Adipocyte (in vitro differentiated cells): ENCODE results near the gene TAPBP.
"Not testable (repeated sequence)": the region's sequence is repeated elsewhere in the genome, so short reads cannot be mapped to it uniquely, and the experiment has no call there.

ENCODE experiments used
- DNase-seq: peaks from one replicate; pipeline ENCODE4 v3.0.0-alpha.2; 2015; ENCODE audit warnings: low read depth
- H3K27me3 ChIP-seq: replicated peaks from 2 replicates; pipeline ENCODE4 v1.7.0; 2013; ENCODE audit warnings: mild to moderate bottlenecking, low read length, moderate library complexity; ENCODE audit not compliant: control insufficient read depth, insufficient read depth
- H3K36me3 ChIP-seq: 2 replicates; pipeline ENCODE4 v1.7.0; 2013; ENCODE audit warnings: low read length, mild to moderate bottlenecking, moderate library complexity; ENCODE audit not compliant: control insufficient read depth, insufficient read depth, severe bottlenecking
- H3K4me1 ChIP-seq: 2 replicates; pipeline ENCODE4 v1.7.0; 2013; ENCODE audit warnings: mild to moderate bottlenecking, low read length, moderate library complexity; ENCODE audit not compliant: control insufficient read depth, insufficient read depth
- H3K4me3 ChIP-seq: 2 replicates; pipeline ENCODE4 v1.7.0; 2013; ENCODE audit warnings: mild to moderate bottlenecking, low read length, moderate library complexity
- H3K9ac ChIP-seq: 2 replicates; pipeline ENCODE4 v1.7.0; 2013; ENCODE audit warnings: mild to moderate bottlenecking, low read length, moderate library complexity
- H3K9me3 ChIP-seq: 2 replicates; pipeline ENCODE4 v1.7.0; 2013; ENCODE audit warnings: mild to moderate bottlenecking, low read length, moderate library complexity; ENCODE audit not compliant: control insufficient read depth

TAPBP gene

GRCh38 chr6:33272275-33273128 is 41.4 kb downstream of the TAPBP start:
- Histone ChIP-seq H3K36me3 (peaks cover 61% of the 10 kb centered on the region), H3K27me3 (no peaks in the 10 kb centered on the region), H3K4me1 (peaks cover 46% of the 10 kb centered on the region), H3K9me3 (no peaks in the 10 kb centered on the region), H3K4me3 (peak overlapping the region; percentile 87), H3K9ac (peak overlapping the region; percentile 98)
- no peak for DNase-seq

GRCh38 chr6:33271468-33272274 is 42.2 kb downstream of the TAPBP start, which contains the start of the genes RPS18 and VPS52:
RPS18 (plus strand) TSS chr6:33272075; CDS start chr6:33272120, 45 bp downstream.
VPS52 (minus strand) TSS chr6:33271876; CDS start chr6:33271675, 201 bp downstream.
- DNase-seq = peak; percentile 100
- Histone ChIP-seq H3K36me3 (peaks cover 69% of the 10 kb centered on the region), H3K4me3 (peak within 1 kb of the TSS; percentile 87), H3K9me3 (no peaks in the 10 kb centered on the region), H3K27me3 (no peaks in the 10 kb centered on the region), H3K9ac (peak within 1 kb of the TSS; percentile 98), H3K4me1 (peaks cover 44% of the 10 kb centered on the region)

GRCh38 chr6:33271117-33271467 is 42.8 kb downstream of the TAPBP start:
- H3K4me1 ChIP-seq = peaks cover 38% of the 10 kb centered on the region
- DNase-seq = no peak
- no peaks in the 10 kb centered on the region for H3K9me3 ChIP-seq
- H3K4me3 ChIP-seq = peak overlapping the region; percentile 87
- peaks cover 69% of the 10 kb centered on the region for H3K36me3 ChIP-seq
- H3K27me3 ChIP-seq = no peaks in the 10 kb centered on the region
- H3K9ac ChIP-seq = peak overlapping the region; percentile 98

- Histone ChIP-seq H3K4me3 (no peak overlapping the region), H3K36me3 (peaks cover 82% of the 10 kb centered on the region)
- no peak for DNase-seq
Observed at GRCh38 chr6:33264015-33264414, 49.9 kb downstream of the TAPBP start.

GRCh38 chr6:33262490-33262889 is 51.4 kb downstream of the TAPBP start:
- H3K36me3 ChIP-seq = peaks cover 75% of the 10 kb centered on the region
- not testable (repeated sequence) for H3K9ac ChIP-seq, H3K4me3 ChIP-seq, H3K27me3 ChIP-seq, DNase-seq, H3K9me3 ChIP-seq, H3K4me1 ChIP-seq

More at GRCh38 chr6:33264015-33264414, 49.9 kb downstream of the TAPBP start:
- no peaks in the 10 kb centered on the region for H3K9me3 ChIP-seq
- H3K4me1 ChIP-seq = peaks cover 7% of the 10 kb centered on the region
- H3K27me3 ChIP-seq = no peaks in the 10 kb centered on the region
- no peak overlapping the region for H3K9ac ChIP-seq

GRCh38 chr6:33259032-33259431 is 54.8 kb downstream of the TAPBP start:
- H3K4me1 ChIP-seq = peaks cover 7% of the 10 kb centered on the region
- no peaks in the 10 kb centered on the region for H3K27me3 ChIP-seq
- H3K36me3 ChIP-seq = peaks cover 53% of the 10 kb centered on the region

GRCh38 chr6:33254591-33254990 is 59.3 kb downstream of the TAPBP start:
- Histone ChIP-seq H3K4me1 (peaks cover 33% of the 10 kb centered on the region), H3K36me3 (peaks cover 30% of the 10 kb centered on the region), H3K27me3 (no peaks in the 10 kb centered on the region), H3K9ac (no peak overlapping the region), H3K9me3 (no peaks in the 10 kb centered on the region), H3K4me3 (no peak overlapping the region)
- DNase-seq = no peak

More at GRCh38 chr6:33259032-33259431, 54.8 kb downstream of the TAPBP start:
- Histone ChIP-seq H3K9ac (no peak overlapping the region), H3K4me3 (no peak overlapping the region), H3K9me3 (no peaks in the 10 kb centered on the region)
- no peak for DNase-seq

GRCh38 chr6:33252759-33253158 is 61.1 kb downstream of the TAPBP start:
- no peak overlapping the region for H3K4me3 ChIP-seq
- peak; percentile 39 for DNase-seq
- H3K36me3 ChIP-seq = peaks cover 19% of the 10 kb centered on the region
- H3K4me1 ChIP-seq = peaks cover 43% of the 10 kb centered on the region
- H3K9me3 ChIP-seq = no peaks in the 10 kb centered on the region
- no peaks in the 10 kb centered on the region for H3K27me3 ChIP-seq
- H3K9ac ChIP-seq = no peak overlapping the region

GRCh38 chr6:33251395-33252012 is 62.4 kb downstream of the TAPBP start:
- no peak for DNase-seq
- no peaks in the 10 kb centered on the region for H3K27me3 ChIP-seq

GRCh38 chr6:33250731-33251130 is 63.1 kb downstream of the TAPBP start:
- Histone ChIP-seq H3K4me1 (peaks cover 46% of the 10 kb centered on the region), H3K36me3 (peaks cover 15% of the 10 kb centered on the region), H3K9me3 (no peaks in the 10 kb centered on the region), H3K27me3 (no peaks in the 10 kb centered on the region), H3K4me3 (peak overlapping the region; percentile 90), H3K9ac (peak overlapping the region; percentile 98)
- no peak for DNase-seq

More at GRCh38 chr6:33251395-33252012, 62.4 kb downstream of the TAPBP start:
- no peaks in the 10 kb centered on the region for H3K9me3 ChIP-seq
- H3K4me1 ChIP-seq = peaks cover 46% of the 10 kb centered on the region
- H3K9ac ChIP-seq = no peak overlapping the region
- peaks cover 15% of the 10 kb centered on the region for H3K36me3 ChIP-seq
- no peak overlapping the region for H3K4me3 ChIP-seq
